GOT3 (cell line): ENCODE data around the gene SLC25A21.
"Not testable (repeated sequence)": the region's sequence is repeated elsewhere in the genome, so short reads cannot be mapped to it uniquely, and the experiment has no call there.

Experiments used
- DNase-seq: peaks from one replicate; lab custom pipeline; 2025; ENCODE audit warnings: mixed read lengths; lab: John Stamatoyannopoulos, UW

Gene SLC25A21

GRCh38 chr14:37186865-37187264 lies 14.5 kb upstream of the SLC25A21 start:
- DNase-seq: no peak

GRCh38 chr14:37185670-37186069 lies 13.3 kb upstream of the SLC25A21 start:
- no peak for DNase-seq

- not testable (repeated sequence) for DNase-seq
Observed at GRCh38 chr14:37184520-37184919, 12.1 kb upstream of the SLC25A21 start.

DNA sequence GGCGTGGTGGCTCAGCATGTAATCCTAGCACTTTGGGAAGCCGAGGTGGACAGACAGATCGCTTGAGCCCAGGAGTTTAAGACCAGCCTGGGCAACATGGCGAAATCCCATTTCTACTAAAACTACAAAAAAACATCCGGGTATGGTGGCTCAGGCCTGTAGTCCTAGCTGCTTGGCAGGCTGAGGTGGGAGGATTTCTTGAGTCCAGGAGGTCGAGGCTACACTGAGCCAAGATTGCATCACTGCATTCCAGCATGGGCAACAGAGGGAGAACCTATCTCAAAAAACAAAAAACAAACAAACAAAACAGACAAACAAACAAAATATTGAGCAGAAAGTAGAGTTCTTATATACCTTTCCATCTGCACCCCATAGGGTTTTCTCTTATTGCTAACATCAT lies 9.0 kb upstream of the SLC25A21 start:
- no peak for DNase-seq

- not testable (repeated sequence) for DNase-seq
Observed at GRCh38 chr14:37180886-37181285, 8.5 kb upstream of the SLC25A21 start.

GRCh38 chr14:37179896-37180502 lies 7.6 kb upstream of the SLC25A21 start:
- no peak for DNase-seq

DNA sequence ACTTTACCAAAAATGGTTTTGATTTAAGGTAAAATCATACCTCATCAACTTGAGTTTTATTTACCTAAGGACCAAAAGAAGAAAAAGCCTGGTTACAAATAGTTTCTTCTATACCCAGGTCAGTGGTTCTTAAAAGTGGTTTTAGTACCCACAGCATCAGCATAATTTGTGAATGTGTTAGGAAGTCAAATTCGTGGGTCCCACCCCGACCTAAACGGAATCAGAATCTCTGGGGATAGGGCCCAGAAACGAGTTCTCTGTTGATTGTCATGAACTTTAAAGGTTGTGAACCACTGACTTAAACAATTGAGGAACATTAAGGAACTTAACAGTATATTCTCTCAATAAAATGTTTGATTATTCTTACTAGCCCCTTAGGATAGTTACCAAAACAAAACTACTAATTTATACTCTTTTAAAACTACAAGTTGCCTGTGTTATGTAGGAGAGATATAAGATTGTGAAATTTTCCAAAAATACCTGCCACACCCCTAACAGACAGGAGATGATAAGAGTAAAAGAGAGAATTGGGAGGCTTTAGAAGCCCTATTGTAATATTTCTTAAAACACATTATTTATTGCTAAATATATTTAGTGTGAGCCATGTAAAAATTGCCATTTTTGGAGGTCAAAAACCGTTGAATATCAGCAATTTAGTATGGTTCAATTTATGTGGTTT lies 669 bp upstream of the SLC25A21 start:
- DNase-seq: no peak

DNA sequence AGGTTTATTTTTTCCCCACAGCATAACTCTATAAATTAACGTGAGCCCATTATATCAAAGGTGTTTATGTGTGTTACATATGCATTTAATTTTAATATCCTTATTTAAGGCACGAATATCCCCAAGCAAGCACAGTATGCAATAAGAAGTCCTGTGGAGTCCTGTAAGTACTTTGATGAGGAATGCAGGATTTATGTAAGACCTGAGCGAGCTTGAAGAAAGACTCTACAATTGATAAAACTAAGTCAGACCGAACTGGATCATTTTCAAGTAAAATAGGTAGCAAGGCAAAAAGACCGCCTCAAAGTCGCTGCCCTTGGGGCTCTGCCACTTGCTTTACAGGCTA lies 755 bp downstream of the SLC25A21 start:
- DNase-seq: no peak

GRCh38 chr14:37170993-37171392 lies 1.4 kb downstream of the SLC25A21 start:
- DNase-seq: no peak

GRCh38 chr14:37170237-37170636 lies 2.2 kb downstream of the SLC25A21 start:
- no peak for DNase-seq

DNA sequence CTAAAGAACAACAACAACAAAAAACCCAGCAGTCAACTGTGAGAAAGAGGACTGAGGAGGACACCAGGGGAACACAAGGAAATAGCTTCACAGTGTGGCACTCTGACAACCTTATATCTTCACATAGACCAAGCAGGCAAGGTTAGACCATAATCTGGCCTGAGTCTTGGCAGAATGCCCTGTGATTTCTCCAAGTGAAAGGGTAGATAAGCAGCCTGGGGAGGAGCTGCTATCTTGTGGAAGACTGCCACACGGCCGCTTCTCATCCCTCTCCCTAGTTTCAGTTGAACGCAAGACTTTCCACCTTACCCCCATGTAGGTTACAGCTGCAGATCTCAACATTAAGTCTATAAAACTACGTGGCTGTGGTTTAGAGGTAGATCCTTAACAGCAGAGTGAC lies 3.7 kb downstream of the SLC25A21 start:
- DNase-seq: no peak

GRCh38 chr14:37167151-37168047 lies 5.0 kb downstream of the SLC25A21 start:
- no peak for DNase-seq

- DNase-seq: no peak
Observed at GRCh38 chr14:37165794-37166193, 6.6 kb downstream of the SLC25A21 start.

DNA sequence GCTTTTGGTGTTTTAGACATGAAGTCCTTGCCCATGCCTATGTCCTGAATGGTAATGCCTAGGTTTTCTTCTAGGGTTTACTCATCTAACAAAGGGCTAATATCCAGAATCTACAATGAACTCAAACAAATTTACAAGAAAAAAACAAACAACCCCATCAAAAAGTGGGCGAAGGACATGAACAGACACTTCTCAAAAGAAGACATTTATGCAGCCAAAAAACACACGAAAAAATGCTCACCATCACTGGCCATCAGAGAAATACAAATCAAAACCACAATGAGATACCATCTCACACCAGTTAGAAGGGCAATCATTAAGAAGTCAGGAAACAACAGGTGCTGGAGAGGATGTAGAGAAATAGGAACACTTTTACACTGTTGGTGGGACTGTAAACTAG lies 10.1 kb downstream of the SLC25A21 start:
- DNase-seq: not testable (repeated sequence)

DNA sequence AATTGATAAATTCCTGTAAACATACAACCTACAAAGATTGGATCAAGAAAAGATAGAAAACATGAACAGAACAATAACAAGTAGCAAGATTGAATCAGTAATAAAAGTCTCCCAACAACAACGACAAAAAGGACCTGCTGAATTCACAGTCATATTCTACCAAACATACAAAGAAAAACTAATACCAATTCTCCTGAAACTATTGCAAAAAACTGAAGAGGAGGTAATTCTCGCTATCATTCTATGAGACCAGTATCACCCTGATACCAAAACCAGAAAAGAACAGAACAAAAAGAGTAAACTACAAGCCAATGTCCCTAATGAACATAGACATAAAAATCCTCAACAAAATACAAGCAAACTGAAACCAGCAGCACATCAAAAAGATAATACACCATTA lies 14.4 kb downstream of the SLC25A21 start:
- no peak for DNase-seq

- no peak for DNase-seq
Observed at GRCh38 chr14:37153483-37153882, 18.9 kb downstream of the SLC25A21 start.

GRCh38 chr14:37153005-37153404 lies 19.4 kb downstream of the SLC25A21 start:
- no peak for DNase-seq

DNA sequence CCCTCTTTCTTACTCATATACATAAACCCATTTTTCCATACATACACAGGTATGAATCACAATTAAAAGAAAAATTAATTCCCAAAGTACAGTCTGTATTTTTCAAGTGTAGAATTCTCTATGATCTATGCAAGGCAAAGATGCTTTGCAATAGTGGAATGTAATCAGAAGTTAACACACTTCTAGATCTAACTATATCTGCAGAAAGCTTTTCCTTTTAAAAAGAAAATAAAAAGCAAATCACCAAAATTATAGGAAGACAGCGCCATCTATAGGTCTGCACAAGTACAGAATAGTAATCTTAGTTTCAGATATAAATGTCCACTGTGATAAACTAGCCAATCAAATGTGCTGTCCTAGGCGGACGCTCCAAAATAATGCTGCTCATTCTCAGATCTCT lies 22.0 kb downstream of the SLC25A21 start:
- DNase-seq: no peak

DNA sequence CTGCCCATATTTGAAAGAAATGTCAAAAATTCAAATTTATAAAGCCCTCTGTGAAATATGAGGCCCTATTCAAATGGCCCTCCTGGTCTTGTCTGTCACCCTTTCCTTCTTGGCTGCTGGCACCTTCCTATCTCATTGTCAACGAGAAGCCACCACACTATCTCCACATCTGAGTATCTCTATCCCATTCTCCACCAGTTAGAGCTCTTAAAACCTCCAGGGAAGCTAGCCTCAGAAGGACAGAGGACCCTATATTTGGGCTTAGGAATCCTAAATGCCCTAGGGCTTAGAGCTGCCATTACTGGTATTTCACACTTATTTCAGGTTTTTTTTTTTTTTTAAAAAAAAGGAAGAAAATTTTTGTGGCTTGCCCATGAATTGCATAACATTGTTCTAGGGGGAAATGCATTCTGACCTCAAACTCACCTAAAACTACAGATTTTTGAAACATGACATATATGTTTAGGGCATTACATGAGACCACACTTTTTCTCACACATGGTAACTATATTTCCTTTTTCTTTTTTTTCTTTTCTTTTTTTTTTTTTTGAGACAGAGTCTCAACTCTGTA lies 25.0 kb downstream of the SLC25A21 start:
- no peak for DNase-seq

- not testable (repeated sequence) for DNase-seq
Observed at GRCh38 chr14:37146438-37146837, 26.0 kb downstream of the SLC25A21 start.

GRCh38 chr14:37145395-37145794 lies 27.0 kb downstream of the SLC25A21 start:
- DNase-seq: no peak

- DNase-seq: no peak
Observed at GRCh38 chr14:37144729-37145363, 27.6 kb downstream of the SLC25A21 start.
